Keratinocyte (primary cell): ENCODE data around the gene BCOR. TPM values are rescaled to one million over a fixed set of nuclear protein-coding genes. Genes with fewer than 3 reads are reported as not detected.

Experiments
- DNase-seq: peaks from one replicate; pipeline ENCODE4 v3.0.0-alpha.2; 2011; ENCODE audit warnings: low read depth, missing footprints, low spot score
- FAIRE-seq: peaks from 2 replicates; lab custom pipeline; 2011; peaks lifted over from hg19 to GRCh38; lab: Jason Lieb, UNC
- H2AFZ ChIP-seq: 2 replicates; pipeline ENCODE4 v1.6.0; 2012; ENCODE audit warnings: low read length, control low read depth, inconsistent platforms; ENCODE audit not compliant: control insufficient read depth
- H3K27ac ChIP-seq: 2 replicates; pipeline ENCODE4 v1.5.1; 2011; ENCODE audit warnings: low read length; ENCODE audit not compliant: control insufficient read depth, insufficient read depth
- H3K27me3 ChIP-seq: 3 replicates; pipeline ENCODE4 v1.6.0; 2011; ENCODE audit warnings: low read length; ENCODE audit not compliant: control insufficient read depth, insufficient read depth; ENCODE audit errors: extremely low read depth
- H3K36me3 ChIP-seq, 2 experiments: 2 replicates in 1 of 2; 3 replicates in 1 of 2; pipeline ENCODE4 v1.5.1; 2011; ENCODE audit warnings: low read length in 2 of 2, mild to moderate bottlenecking in 1 of 2; ENCODE audit not compliant: control insufficient read depth in 2 of 2, insufficient read depth in 2 of 2; ENCODE audit errors: extremely low read depth in 1 of 2
- H3K4me1 ChIP-seq: 3 replicates; pipeline ENCODE4 v1.5.1; 2011; ENCODE audit warnings: low read length; ENCODE audit not compliant: control insufficient read depth, insufficient read depth; ENCODE audit errors: extremely low read depth
- H3K4me2 ChIP-seq: 3 replicates; pipeline ENCODE4 v1.6.0; 2011; ENCODE audit warnings: low read depth, low read length; ENCODE audit not compliant: control insufficient read depth, insufficient read depth; ENCODE audit errors: extremely low read depth
- H3K4me3 ChIP-seq, 3 experiments: fragments of 200-600 bp in 1 of 3; sonication (generic) in 1 of 3; 2 replicates in 2 of 3; 3 replicates in 1 of 3; pipeline ENCODE4 v1.5.1; 2011 to 2016; ENCODE audit warnings: low read length in 3 of 3, mild to moderate bottlenecking in 3 of 3, control low read depth in 2 of 3, inconsistent platforms in 1 of 3, low read depth in 1 of 3, mixed read lengths in 1 of 3, mixed run types in 1 of 3, moderate library complexity in 1 of 3; ENCODE audit not compliant: control insufficient read depth in 2 of 3, insufficient read depth in 2 of 3; ENCODE audit errors: extremely low read depth in 1 of 3
- H3K79me2 ChIP-seq: 2 replicates; pipeline ENCODE4 v1.6.0; 2012; ENCODE audit warnings: low read length; ENCODE audit not compliant: control insufficient read depth, insufficient read depth
- H3K9ac ChIP-seq: 3 replicates; pipeline ENCODE4 v1.6.0; 2011; ENCODE audit warnings: low read length; ENCODE audit not compliant: control insufficient read depth, insufficient read depth; ENCODE audit errors: extremely low read depth
- H3K9me1 ChIP-seq: 3 replicates; pipeline ENCODE4 v1.6.0; 2011; ENCODE audit warnings: low read length; ENCODE audit not compliant: control insufficient read depth, insufficient read depth; ENCODE audit errors: extremely low read depth
- H3K9me3 ChIP-seq: 2 replicates; pipeline ENCODE4 v1.5.1; 2012; ENCODE audit warnings: low read depth, low read length; ENCODE audit not compliant: control insufficient read depth
- H4K20me1 ChIP-seq: 3 replicates; pipeline ENCODE4 v1.6.0; 2011; ENCODE audit warnings: low read length; ENCODE audit not compliant: control insufficient read depth, insufficient read depth; ENCODE audit errors: extremely low read depth
- EZH2 ChIP-seq: IDR thresholded peaks from one replicate; pipeline ENCODE4 v1.6.1; 2012; ENCODE audit warnings: inconsistent platforms, mild to moderate bottlenecking, low read length, moderate library complexity
- dilution Hi-C: fragments of 300-500 bp; cut with MboI; formaldehyde crosslinking; loops from one replicate; pipeline ENCODE4 v1.7.0; 2020; ENCODE audit warnings: low sequenced_read_pairs; ENCODE audit not compliant: extremely low pct_ligation_motif_present
- polyA plus RNA-seq, 5 experiments: library from polyadenylated mRNA; depleted of rRNA in 3 of 5; stranded (reverse) in 3 of 5; stranded (forward) in 1 of 5; unstranded in 1 of 5; fragments of >200 nt; gene quantifications; 1 replicate in 1 of 5; 2 replicates in 3 of 5; 3 replicates in 1 of 5; pipeline versions ENCODE4 v1.2.1 to v1.2.3, GENCODE V29; 2011 to 2012; ENCODE audit warnings: missing spikeins in 2 of 5, low read depth in 1 of 5, low replicate concordance in 1 of 5
- TF ChIP-seq, protein P1 (sequence below), 3 experiments: IDR thresholded peaks in 1 of 3; conservative IDR thresholded peaks in 1 of 3; optimal IDR thresholded peaks in 1 of 3; 2 replicates in 2 of 3; 3 replicates in 1 of 3; pipeline versions ENCODE3 to v1.5.1; 2011; ENCODE audit warnings: low read length in 3 of 3, mild to moderate bottlenecking in 3 of 3, moderate library complexity in 2 of 3, control low read depth in 1 of 3, inconsistent platforms in 1 of 3; ENCODE audit not compliant: insufficient read depth in 2 of 3; ENCODE audit errors: extremely low read depth in 1 of 3

Gene BCOR
- polyA plus RNA-seq, 1 donor (not counting 4 experiments of a cell fraction or from before 2014, with no cell fraction given): 5.0 TPM

DNA sequence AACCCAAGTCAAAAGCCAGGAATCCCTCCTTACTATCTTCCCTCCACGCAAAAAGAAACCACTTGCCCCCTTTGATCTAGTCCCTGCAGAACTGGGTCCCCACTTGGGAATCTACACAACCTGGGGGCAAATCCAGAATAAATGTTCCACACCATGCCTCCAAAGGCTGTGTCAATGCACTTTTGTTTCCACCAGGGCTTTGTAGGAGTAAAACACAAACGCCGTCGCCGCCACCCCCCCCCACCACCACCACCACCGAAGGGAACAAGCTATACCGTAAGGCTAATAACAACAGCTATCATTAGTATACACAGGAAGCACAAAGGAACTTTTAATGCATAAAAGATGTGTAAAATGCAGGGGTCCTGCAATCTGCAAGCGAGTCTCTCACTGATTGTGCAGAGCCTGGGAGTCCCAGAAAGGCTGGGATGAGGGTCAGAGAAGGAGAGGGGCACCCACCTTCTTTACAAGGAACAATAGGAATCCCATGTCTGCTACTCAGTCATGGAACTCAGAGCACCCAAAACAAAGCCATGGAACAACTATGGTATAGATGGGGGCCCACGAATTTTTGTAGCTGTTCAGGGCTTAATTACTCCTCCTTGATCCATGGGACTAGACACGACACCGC, 13.2 kb downstream of the BCOR start:
- Histone ChIP-seq H3K4me3 (no peak overlapping the region), H3K27me3 (peaks cover 8% of the 10 kb centered on the region), H2AFZ (no peak overlapping the region), H3K36me3 (no peaks in the 10 kb centered on the region), H3K79me2 (peaks cover 16% of the 10 kb centered on the region), H4K20me1 (no peaks in the 10 kb centered on the region), H3K9ac (no peak overlapping the region), H3K4me1 (peaks cover 33% of the 10 kb centered on the region), H3K4me2 (peak overlapping the region; percentile 62), H3K9me3 (no peaks in the 10 kb centered on the region), H3K27ac (peak overlapping the region; percentile 3), H3K9me1 (no peaks in the 10 kb centered on the region)
- no peak for DNase-seq
- FAIRE-seq: no peak
- TF ChIP-seq EZH2: no peak
- TF ChIP-seq, protein P1, sequence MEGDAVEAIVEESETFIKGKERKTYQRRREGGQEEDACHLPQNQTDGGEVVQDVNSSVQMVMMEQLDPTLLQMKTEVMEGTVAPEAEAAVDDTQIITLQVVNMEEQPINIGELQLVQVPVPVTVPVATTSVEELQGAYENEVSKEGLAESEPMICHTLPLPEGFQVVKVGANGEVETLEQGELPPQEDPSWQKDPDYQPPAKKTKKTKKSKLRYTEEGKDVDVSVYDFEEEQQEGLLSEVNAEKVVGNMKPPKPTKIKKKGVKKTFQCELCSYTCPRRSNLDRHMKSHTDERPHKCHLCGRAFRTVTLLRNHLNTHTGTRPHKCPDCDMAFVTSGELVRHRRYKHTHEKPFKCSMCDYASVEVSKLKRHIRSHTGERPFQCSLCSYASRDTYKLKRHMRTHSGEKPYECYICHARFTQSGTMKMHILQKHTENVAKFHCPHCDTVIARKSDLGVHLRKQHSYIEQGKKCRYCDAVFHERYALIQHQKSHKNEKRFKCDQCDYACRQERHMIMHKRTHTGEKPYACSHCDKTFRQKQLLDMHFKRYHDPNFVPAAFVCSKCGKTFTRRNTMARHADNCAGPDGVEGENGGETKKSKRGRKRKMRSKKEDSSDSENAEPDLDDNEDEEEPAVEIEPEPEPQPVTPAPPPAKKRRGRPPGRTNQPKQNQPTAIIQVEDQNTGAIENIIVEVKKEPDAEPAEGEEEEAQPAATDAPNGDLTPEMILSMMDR (optimal IDR thresholded peaks at IDR 0.05 in 1 of 3, IDR thresholded peaks at IDR 0.05 in 1 of 3, conservative IDR thresholded peaks at IDR 0.05 in 1 of 3; ENCODE audit: extremely low read depth in 1 of 3, insufficient read depth in 2 of 3, low read length in 3 of 3): no peak
- dilution Hi-C loops: no loop called here

DNA sequence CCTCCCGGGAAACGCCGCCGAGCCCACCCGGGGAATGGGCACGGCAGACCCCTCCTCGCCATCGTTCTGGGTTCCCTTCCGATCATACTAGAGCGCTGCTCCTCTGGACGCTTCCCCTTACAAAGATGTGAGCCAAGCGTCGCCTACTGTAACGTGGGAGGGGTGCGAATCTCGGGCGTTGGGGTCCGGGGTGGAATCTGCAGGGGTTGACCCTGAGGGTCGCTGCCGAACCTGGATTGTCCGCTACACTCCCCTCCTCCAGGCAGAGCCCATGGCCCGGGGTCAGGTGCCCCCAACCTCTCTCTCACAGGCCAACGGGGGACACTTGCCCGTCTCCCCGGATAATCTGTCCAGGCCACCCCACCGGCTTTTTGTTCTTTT, 13.8 kb downstream of the BCOR start:
- Histone ChIP-seq H2AFZ (no peak overlapping the region), H3K4me2 (peak overlapping the region; percentile 62), H3K4me3 (peak overlapping the region in 2 of 3 experiments; percentile 48 to 55), H3K4me1 (peaks cover 33% of the 10 kb centered on the region), H3K9ac (peak overlapping the region; percentile 58), H3K9me1 (no peaks in the 10 kb centered on the region), H3K27me3 (peaks cover 8% of the 10 kb centered on the region), H3K36me3 (no peaks in the 10 kb centered on the region), H3K27ac (no peak overlapping the region), H4K20me1 (no peaks in the 10 kb centered on the region), H3K9me3 (no peaks in the 10 kb centered on the region), H3K79me2 (peaks cover 12% of the 10 kb centered on the region)
- DNase-seq (no peak), FAIRE-seq (no peak)
- TF ChIP-seq, protein P1 (optimal IDR thresholded peaks at IDR 0.05 in 1 of 3, IDR thresholded peaks at IDR 0.05 in 1 of 3, conservative IDR thresholded peaks at IDR 0.05 in 1 of 3; ENCODE audit: extremely low read depth in 1 of 3, insufficient read depth in 2 of 3, low read length in 3 of 3): no peak
- dilution Hi-C loops: no loop called here
